ENCODE data around the gene RPS6KB2. TPM values are rescaled to one million over a fixed set of nuclear protein-coding genes. Genes with fewer than 3 reads are reported as not detected.

The RPS6KB2 gene
- total and polyA plus RNA-seq, 10 donors, result 39.5 to 95.0 (median 55.3) TPM

DNA sequence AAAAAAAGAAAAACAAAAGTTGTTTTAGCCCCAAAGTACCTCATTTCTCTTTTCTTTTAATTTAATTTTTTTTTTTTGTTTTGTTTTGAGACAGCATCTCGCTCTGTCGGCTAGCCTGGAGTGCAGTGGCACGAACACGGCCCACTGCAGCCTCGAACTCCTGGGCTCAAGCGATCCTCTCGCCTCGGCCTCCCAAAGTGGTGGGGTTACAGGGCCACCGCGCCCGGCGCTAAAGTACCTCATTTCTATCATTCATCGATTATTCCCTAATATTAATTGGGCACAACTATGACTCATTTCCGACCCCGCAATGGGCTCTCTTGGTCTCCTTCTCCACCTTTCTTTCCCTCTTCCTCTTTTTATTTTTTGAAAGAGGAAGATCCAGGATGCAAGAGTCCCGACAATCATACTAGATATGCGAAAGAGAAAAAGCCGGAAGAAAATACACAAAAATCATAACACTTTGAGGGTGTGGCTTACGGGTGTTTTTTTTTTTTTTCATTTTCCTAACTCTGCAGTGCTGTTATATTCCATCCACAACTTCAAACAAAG, 54.1 kb downstream of the RPS6KB2 start:
- H3K4me3 ChIP-seq, result peak overlapping the region; percentile 49 to 81 (median 53)
- peak overlapping the region; percentile 91 to 97 (median 92) for H3K27ac ChIP-seq
- 27 to 31% (median 28%) methylated on average over 19 of the region's 19 CpGs for WGBS, 5 donors
- no peak for TF ChIP-seq POLR2A (IDR thresholded peaks at IDR 0.05)
- TF ChIP-seq, protein P1, sequence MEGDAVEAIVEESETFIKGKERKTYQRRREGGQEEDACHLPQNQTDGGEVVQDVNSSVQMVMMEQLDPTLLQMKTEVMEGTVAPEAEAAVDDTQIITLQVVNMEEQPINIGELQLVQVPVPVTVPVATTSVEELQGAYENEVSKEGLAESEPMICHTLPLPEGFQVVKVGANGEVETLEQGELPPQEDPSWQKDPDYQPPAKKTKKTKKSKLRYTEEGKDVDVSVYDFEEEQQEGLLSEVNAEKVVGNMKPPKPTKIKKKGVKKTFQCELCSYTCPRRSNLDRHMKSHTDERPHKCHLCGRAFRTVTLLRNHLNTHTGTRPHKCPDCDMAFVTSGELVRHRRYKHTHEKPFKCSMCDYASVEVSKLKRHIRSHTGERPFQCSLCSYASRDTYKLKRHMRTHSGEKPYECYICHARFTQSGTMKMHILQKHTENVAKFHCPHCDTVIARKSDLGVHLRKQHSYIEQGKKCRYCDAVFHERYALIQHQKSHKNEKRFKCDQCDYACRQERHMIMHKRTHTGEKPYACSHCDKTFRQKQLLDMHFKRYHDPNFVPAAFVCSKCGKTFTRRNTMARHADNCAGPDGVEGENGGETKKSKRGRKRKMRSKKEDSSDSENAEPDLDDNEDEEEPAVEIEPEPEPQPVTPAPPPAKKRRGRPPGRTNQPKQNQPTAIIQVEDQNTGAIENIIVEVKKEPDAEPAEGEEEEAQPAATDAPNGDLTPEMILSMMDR (IDR thresholded peaks at IDR 0.05 in 8 of 11, conservative IDR thresholded peaks at IDR 0.05 in 3 of 11), result no peak
- no peak for TF ChIP-seq POLR2AphosphoS5 (IDR thresholded peaks at IDR 0.05)
- H3K27me3 ChIP-seq (replicated peaks in 1 of 7), result no peaks in the 10 kb centered on the region
- intact Hi-C loops (cut with DNase I; ENCODE audit: low total_unique reads), result no loop called here
- peaks cover 31 to 53% (median 49%) of the 10 kb centered on the region in 6 donors for H3K4me1 ChIP-seq
- H3K36me3 ChIP-seq, result peaks cover 0 to 9% (median 6%) of the 10 kb centered on the region in 6 donors
- no peak for DNase-seq
- no peaks in the 10 kb centered on the region for H3K9me3 ChIP-seq

DNA sequence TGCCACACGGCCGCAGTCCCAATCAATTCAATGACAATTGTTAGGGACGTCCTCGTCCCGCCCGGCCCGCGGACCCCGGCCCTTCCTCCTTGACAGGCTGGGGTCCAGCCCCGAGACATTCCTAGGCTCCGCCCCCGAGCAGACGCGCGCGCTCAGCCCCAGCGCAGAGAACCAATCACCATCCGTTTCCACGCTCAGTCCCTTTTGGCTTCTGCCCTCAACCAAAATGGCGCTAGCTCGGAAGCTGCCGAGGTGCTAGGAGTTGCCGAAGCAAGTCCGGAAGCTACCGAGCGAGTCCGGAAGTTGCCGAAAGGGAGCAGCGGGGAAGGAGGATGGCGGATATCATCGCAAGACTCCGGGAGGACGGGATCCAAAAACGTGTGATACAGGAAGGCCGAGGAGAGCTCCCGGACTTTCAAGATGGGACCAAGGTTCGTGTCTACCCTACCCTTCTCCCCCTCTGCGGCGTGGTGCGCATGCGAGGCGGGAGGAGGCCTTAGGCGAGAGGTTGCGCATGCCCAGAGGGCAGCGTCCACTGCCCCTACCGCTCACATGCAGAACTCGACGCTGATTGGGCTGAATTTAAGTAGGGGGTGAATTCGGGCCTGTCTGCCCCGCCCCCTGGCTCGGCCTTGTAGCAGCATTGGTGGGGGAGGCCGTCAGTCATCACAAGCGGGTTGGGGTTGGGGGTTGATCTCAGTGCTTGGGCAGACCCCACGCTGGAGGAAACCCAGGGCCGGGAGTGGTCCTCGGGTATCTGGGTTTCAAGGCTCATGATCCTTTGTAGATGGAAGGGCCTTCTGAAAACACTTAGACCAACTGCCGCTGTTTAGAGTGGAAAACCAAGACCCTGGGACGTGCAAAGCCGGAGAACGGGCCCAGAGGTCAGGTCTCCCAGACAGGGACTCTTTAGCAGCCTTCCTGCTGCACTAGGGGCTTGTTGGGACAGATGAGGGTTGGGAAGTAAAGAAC, 54.8 kb downstream of the RPS6KB2 start, which contains the start of gene AIP:
Gene AIP, plus strand, starts transcription at position 200 of the 972 bp plus-strand sequence. Its CDS starts 133 bp downstream, at position 333.
- peaks cover 31 to 61% (median 52%) of the 10 kb centered on the region in 6 donors for H3K4me1 ChIP-seq
- H3K4me3 ChIP-seq, result peak within 1 kb of the TSS; percentile 49 to 81 (median 53)
- H3K9me3 ChIP-seq, result no peaks in the 10 kb centered on the region
- H3K27ac ChIP-seq, result peak within 1 kb of the TSS; percentile 91 to 97 (median 92)
- no peaks in the 10 kb centered on the region for H3K27me3 ChIP-seq (replicated peaks in 1 of 7)
- intact Hi-C loops (cut with DNase I; ENCODE audit: low total_unique reads), result no loop called here
- peaks cover 0 to 17% (median 13%) of the 10 kb centered on the region in 6 donors for H3K36me3 ChIP-seq
- DNase-seq, result peak; percentile 98
- whole genome bisulfite sequencing, 5 donors, result 8 to 10% (median 10%) methylated on average over 56 to 60 of the region's 60 CpGs
- TF ChIP-seq, protein P1 (IDR thresholded peaks at IDR 0.05 in 8 of 11, conservative IDR thresholded peaks at IDR 0.05 in 3 of 11), result peak in 7 of 11 experiments; percentile 27 to 53 (median 45)
- peak in 2 of 3 donors; percentile 18 to 57 for TF ChIP-seq POLR2A (IDR thresholded peaks at IDR 0.05)
- peak; percentile 92 to 97 (median 94) for TF ChIP-seq POLR2AphosphoS5 (IDR thresholded peaks at IDR 0.05)

DNA sequence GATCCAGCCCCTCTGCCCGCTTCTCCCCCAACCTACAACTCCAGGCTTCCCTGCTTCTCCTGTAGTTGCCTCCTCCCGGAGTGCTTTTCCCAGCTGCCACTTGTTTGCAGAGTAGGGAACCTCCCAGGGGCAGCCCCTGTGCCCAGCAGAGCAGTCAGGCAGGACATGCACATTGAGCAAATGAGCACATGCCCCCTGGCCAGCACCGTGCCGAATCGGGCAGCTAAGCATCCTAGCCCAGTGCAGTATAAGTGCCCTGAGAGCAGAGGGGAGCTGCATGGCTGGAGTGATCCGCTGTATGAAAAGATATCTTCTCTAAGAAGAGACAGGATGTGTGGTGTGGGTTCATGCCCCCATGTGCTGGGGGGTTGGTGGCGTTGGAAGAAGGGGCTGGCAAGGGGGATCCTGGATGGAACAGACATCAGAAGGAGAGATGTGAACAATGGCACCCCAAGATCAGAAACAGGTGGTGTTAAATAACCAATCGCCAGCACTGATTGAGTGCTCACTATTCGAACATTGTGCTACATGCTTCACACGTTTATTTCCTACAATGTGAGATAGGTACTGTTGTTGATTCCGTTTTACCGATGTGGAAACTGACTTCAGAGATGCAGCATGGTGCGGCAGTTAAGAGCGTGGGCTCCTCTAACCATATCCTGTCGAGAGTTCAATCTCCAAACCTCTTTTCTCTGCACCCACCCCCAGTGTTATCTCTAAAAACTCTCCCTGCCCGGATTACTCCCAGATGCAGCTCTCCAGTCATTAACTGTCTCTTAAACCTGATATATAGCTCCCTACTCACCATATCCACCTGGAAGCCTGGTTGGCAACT, 55.8 kb downstream of the RPS6KB2 start:
- TF ChIP-seq, protein P1 (IDR thresholded peaks at IDR 0.05 in 8 of 11, conservative IDR thresholded peaks at IDR 0.05 in 3 of 11), result no peak
- TF ChIP-seq POLR2AphosphoS5 (IDR thresholded peaks at IDR 0.05), result peak in 2 of 3 donors; percentile 13 to 33
- no peak for TF ChIP-seq POLR2A (IDR thresholded peaks at IDR 0.05)
- Histone ChIP-seq H3K27ac (peak overlapping the region; percentile 91 to 97 (median 92)), H3K4me1 (peaks cover 31 to 66% (median 52%) of the 10 kb centered on the region in 6 donors), H3K4me3 (peak overlapping the region; percentile 49 to 81 (median 53)), H3K36me3 (peaks cover 0 to 26% (median 18%) of the 10 kb centered on the region in 6 donors), H3K9me3 (no peaks in the 10 kb centered on the region), H3K27me3 (replicated peaks in 1 of 7) (no peaks in the 10 kb centered on the region)
- 61 to 68% (median 62%) methylated on average over 16 of the region's 16 CpGs for WGBS, 5 donors
- intact Hi-C loops (cut with DNase I; ENCODE audit: low total_unique reads), result no loop called here
- DNase-seq, result no peak

All from spleen (tissue), 11 donors.